OCI-LY1 (cell line): Measurements from ENCODE around the gene EDN3.

Experiments used
- CTCF ChIP-seq: fragments of 200-600 bp; sonication (generic), shearing (Covaris generic); IDR thresholded peaks from 2 replicates; pipeline ENCODE4 v1.5.1; 2017; ENCODE audit warnings: mild to moderate bottlenecking, antibody characterized with exemption, low read length, moderate library complexity, mixed read lengths
- EZH2 ChIP-seq: fragments of 200-600 bp; sonication (generic), shearing (Covaris generic); IDR thresholded peaks from 2 replicates; pipeline ENCODE4 v1.8.0; 2017; ENCODE audit warnings: borderline replicate concordance, mixed run types, mild to moderate bottlenecking, antibody characterized with exemption, low read length, moderate library complexity, mixed read lengths

GRCh38 chr20:59253325-59253724, 47.1 kb upstream of the EDN3 start:
- TF ChIP-seq CTCF: no peak
- TF ChIP-seq EZH2: no peak
